ENCODE data around the gene RASA3.
A peak's percentile ranks its signal among the peaks of the same experiment; 100 is the strongest.
"Not testable (repeated sequence)": the region's sequence is repeated elsewhere in the genome, so short reads cannot be mapped to it uniquely, and the experiment has no call there.

Gene RASA3

GRCh38 chr13:114132419-114133121 lies at the start of gene RASA3:
TSS of gene RASA3 (minus strand) at chr13:114132623. CDS start at chr13:114132489, 134 bp downstream.
- peak within 1 kb of the TSS; percentile 83 for H3K4me3 ChIP-seq (replicated peaks; ENCODE audit: low read depth, low read length)
- TF ChIP-seq CTCF (IDR thresholded peaks at IDR 0.05; ENCODE audit: low read length, missing control alignments), result no peak
- DNase-seq (ENCODE audit: low read depth), result peak; percentile 84

GRCh38 chr13:114179087-114179658 lies 46.8 kb upstream of the RASA3 start, which contains the start of gene CFAP97D2:
TSS of gene CFAP97D2 (plus strand) at chr13:114179257. CDS start at chr13:114179331, 74 bp downstream.
- no peak for TF ChIP-seq CTCF (IDR thresholded peaks at IDR 0.05; ENCODE audit: low read length, missing control alignments)
- no peak within 1 kb of the TSS for H3K4me3 ChIP-seq (replicated peaks; ENCODE audit: low read depth, low read length)
- DNase-seq (ENCODE audit: low read depth), result no peak

GRCh38 chr13:114177245-114178010 lies 45.0 kb upstream of the RASA3 start:
- no peak for DNase-seq (ENCODE audit: low read depth)

GRCh38 chr13:114176359-114176902 lies 44.0 kb upstream of the RASA3 start:
- H3K4me3 ChIP-seq (replicated peaks; ENCODE audit: low read depth, low read length); DNase-seq (ENCODE audit: low read depth): not testable (repeated sequence)

More at GRCh38 chr13:114177245-114178010, 45.0 kb upstream of the RASA3 start:
- H3K4me3 ChIP-seq (replicated peaks; ENCODE audit: low read depth, low read length), result no peak overlapping the region
- TF ChIP-seq CTCF (IDR thresholded peaks at IDR 0.05; ENCODE audit: low read length, missing control alignments), result no peak

GRCh38 chr13:114174529-114174961 lies 42.1 kb upstream of the RASA3 start:
- peak; percentile 74 for DNase-seq (ENCODE audit: low read depth)
- no peak for TF ChIP-seq CTCF (IDR thresholded peaks at IDR 0.05; ENCODE audit: low read length, missing control alignments)
- no peak overlapping the region for H3K4me3 ChIP-seq (replicated peaks; ENCODE audit: low read depth, low read length)

- no peak for DNase-seq (ENCODE audit: low read depth)
- TF ChIP-seq CTCF (IDR thresholded peaks at IDR 0.05; ENCODE audit: low read length, missing control alignments), result no peak
- H3K4me3 ChIP-seq (replicated peaks; ENCODE audit: low read depth, low read length), result no peak overlapping the region
Measured at GRCh38 chr13:114173745-114174144, 41.3 kb upstream of the RASA3 start.

GRCh38 chr13:114173272-114173671 lies 40.8 kb upstream of the RASA3 start:
- no peak overlapping the region for H3K4me3 ChIP-seq (replicated peaks; ENCODE audit: low read depth, low read length)
- DNase-seq (ENCODE audit: low read depth), result peak; percentile 30
- TF ChIP-seq CTCF (IDR thresholded peaks at IDR 0.05; ENCODE audit: low read length, missing control alignments), result no peak
